ENCODE measurements around the gene NOS3.
"Not testable (repeated sequence)": the region's sequence is repeated elsewhere in the genome, so short reads cannot be mapped to it uniquely, and the experiment has no call there.

Gene NOS3

GRCh38 chr7:151039850-151040548 is 49.2 kb downstream of the NOS3 start:
- TF ChIP-seq, protein P1, sequence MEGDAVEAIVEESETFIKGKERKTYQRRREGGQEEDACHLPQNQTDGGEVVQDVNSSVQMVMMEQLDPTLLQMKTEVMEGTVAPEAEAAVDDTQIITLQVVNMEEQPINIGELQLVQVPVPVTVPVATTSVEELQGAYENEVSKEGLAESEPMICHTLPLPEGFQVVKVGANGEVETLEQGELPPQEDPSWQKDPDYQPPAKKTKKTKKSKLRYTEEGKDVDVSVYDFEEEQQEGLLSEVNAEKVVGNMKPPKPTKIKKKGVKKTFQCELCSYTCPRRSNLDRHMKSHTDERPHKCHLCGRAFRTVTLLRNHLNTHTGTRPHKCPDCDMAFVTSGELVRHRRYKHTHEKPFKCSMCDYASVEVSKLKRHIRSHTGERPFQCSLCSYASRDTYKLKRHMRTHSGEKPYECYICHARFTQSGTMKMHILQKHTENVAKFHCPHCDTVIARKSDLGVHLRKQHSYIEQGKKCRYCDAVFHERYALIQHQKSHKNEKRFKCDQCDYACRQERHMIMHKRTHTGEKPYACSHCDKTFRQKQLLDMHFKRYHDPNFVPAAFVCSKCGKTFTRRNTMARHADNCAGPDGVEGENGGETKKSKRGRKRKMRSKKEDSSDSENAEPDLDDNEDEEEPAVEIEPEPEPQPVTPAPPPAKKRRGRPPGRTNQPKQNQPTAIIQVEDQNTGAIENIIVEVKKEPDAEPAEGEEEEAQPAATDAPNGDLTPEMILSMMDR (IDR thresholded peaks at IDR 0.05; ENCODE audit: extremely low read depth, missing control alignments) = no peak
- DNase-seq (ENCODE audit: low spot score) = no peak

DNA sequence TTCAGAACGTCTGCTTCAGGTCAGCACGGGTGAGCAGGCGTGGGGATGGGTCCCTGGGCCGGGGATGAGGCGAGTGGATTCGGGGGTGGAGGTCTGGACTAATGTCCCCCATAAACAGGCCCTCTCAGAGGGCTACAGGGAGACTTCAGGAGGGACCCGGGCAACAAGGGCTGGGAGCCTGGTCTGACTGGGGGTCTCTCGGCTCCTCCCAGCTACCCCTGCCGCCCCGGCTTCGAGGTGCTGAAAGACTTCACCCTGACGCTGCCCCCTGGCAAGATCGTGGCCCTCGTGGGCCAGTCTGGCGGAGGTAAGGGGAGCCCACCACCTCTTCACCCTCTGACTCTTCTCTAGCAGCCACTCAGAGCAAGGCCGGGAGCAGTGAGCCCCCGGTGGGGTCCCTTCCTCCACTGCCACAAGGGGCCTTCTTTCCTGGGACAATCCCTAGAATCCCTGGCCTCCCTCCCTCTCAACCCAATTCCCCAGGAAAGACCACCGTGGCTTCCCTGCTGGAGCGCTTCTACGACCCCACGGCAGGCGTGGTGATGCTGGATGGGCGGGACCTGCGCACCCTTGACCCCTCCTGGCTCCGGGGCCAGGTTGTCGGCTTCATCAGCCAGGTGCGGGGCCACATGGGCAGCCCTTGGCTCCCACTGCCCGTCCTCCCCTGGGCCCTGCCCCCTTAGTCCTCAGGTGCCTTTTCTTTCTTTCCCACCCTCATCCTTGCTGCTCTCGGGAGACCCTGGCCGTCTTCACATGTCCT is 50.0 kb downstream of the NOS3 start:
- TF ChIP-seq, protein P1 (IDR thresholded peaks at IDR 0.05; ENCODE audit: extremely low read depth, missing control alignments) = no peak

DNA sequence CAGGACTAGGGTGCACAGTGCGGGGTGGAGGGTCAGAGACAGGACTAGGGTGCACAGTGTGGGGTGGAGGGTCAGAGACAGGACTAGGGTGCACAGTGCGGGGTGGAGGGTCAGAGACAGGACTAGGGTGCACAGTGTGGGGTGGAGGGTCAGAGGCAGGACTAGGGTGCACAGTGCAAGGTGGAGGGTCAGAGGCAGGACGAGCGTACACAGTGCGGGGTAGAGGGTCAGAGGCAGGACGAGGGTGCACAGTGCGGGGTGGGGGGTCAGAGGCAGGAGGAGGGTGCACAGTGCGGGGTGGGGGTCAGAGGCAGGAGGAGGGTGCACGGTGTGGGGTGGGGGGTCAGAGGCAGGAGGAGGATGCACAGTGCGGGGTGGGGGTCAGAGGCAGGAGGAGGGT is 52.6 kb downstream of the NOS3 start:
- DNase-seq (ENCODE audit: low spot score) = not testable (repeated sequence)

More for the DNA sequence above, 50.0 kb downstream of the NOS3 start:
- no peak for DNase-seq (ENCODE audit: low spot score)

DNA sequence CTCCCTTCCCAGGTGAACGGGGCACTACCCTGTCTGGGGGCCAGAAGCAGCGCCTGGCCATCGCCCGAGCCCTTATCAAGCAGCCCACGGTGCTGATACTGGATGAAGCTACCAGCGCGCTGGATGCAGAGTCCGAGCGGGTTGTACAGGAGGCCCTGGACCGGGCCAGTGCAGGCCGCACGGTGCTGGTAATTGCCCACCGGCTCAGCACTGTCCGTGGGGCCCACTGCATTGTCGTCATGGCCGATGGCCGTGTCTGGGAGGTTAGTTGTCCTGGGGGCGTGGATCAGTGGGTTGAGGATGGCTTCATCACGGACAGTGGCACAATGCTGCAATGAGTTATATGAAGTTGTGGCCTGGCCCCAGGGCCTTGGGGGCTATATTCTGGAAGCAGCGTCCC is 53.1 kb downstream of the NOS3 start:
- TF ChIP-seq, protein P1 (IDR thresholded peaks at IDR 0.05; ENCODE audit: extremely low read depth, missing control alignments) = no peak
- DNase-seq (ENCODE audit: low spot score) = no peak

DNA sequence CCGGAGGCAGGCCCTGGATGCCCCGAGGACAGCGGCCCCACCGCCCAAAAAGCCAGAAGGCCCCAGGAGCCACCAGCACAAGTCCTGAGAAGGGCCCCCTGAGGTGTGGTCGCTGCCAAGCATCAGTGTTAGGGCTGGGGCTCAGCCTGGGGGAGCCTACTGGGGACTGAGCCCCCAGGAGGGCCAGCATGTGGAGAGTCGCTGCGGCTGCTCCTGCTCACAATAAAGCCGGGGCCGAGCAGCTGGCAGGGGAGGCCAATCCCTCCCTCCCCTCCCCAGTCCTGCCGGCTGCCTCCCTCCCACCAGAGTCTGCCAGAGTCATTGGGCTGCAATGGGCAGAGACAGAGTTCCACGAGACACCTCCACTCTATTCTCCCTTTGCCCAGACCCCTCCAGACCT is 54.4 kb downstream of the NOS3 start:
- no peak for DNase-seq (ENCODE audit: low spot score)
- TF ChIP-seq, protein P1 (IDR thresholded peaks at IDR 0.05; ENCODE audit: extremely low read depth, missing control alignments) = no peak

GRCh38 chr7:151045967-151046366 is 55.1 kb downstream of the NOS3 start:
- no peak for DNase-seq (ENCODE audit: low spot score)
- TF ChIP-seq, protein P1 (IDR thresholded peaks at IDR 0.05; ENCODE audit: extremely low read depth, missing control alignments) = no peak

- no peak for DNase-seq (ENCODE audit: low spot score)
- TF ChIP-seq, protein P1 (IDR thresholded peaks at IDR 0.05; ENCODE audit: extremely low read depth, missing control alignments) = no peak
These were observed 56.1 kb downstream of the NOS3 start for GRCh38 chr7:151046603-151047573.

All from GM20000 (cell line).